Mononuclear cell (primary cell): Measurements from ENCODE around the gene METTL5. TPM values are rescaled to one million over a fixed set of nuclear protein-coding genes. Genes with fewer than 3 reads are reported as not detected.
"Not testable (repeated sequence)": the region's sequence is repeated elsewhere in the genome, so short reads cannot be mapped to it uniquely, and the experiment has no call there.

ENCODE experiments used
- H3K27me3 ChIP-seq: 2 replicates; pipeline ENCODE4 v1.6.0; 2011; ENCODE audit warnings: low read length, control low read depth; ENCODE audit not compliant: insufficient read depth
- H3K4me1 ChIP-seq: 2 replicates; pipeline ENCODE4 v1.5.1; 2011; ENCODE audit warnings: mild to moderate bottlenecking, low read length, control low read depth; ENCODE audit not compliant: insufficient read depth
- H3K4me3 ChIP-seq: 2 replicates; pipeline ENCODE4 v1.5.1; 2011; ENCODE audit warnings: mild to moderate bottlenecking, low read length, moderate library complexity
- H3K9me3 ChIP-seq: 2 replicates; pipeline ENCODE4 v1.5.1; 2011; ENCODE audit warnings: low read depth, mild to moderate bottlenecking, control low read depth, low read length
- total RNA-seq: library from RNA; depleted of rRNA; stranded (reverse); fragments of >200 nt; gene quantifications from one replicate; pipeline ENCODE4 v1.2.3, GENCODE V29; 2012

The METTL5 gene
- 30.1 TPM for total RNA-seq

DNA sequence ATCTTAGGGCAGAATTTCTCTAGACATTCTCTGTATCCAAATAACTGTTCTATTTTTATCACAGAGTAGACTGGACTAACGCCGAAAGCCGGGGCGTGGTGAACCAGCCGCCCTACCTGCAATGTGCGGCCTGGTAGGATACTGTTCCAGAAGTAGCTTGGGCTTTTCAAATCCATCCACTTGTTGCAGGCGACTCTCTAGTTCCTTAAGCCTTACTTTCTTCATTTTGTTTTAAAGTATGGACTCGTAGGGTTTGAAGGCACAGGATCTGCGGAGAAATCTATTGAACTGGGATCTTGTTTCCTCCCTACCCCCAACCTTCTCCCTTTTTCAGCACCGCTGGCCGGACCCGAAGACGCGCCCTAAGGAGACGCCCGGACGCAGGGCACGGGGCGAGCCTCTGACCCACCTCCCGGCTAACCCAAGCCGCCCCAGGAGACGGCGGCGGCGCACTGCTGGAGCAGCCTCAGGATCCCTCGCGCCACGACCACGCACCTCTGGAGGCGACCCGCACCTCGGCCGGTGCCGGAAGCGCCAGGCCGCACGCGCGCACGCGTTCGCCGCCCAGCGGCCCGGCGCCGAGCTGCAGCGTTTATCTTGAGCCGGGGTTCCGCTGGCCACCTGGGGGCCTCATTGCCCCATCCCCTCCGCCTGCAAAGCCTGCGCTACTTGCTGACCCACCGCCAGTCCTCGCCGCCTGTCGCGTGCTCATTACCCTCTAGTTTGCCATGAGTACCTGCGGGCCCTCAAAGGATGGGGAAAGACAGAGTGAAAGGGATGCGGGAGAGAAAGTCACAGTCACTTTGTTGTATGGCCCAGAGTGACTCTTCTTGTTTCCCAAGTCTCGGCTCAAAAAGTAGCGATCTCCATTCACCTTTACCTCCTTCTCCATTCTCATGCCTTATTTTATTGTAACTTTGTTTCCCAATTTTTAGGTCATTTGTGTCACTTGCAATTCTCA, at the start of gene METTL5:
METTL5 (minus strand) TSS at position 533 of the 961 bp plus-strand sequence; CDS start at position 225, 308 bp downstream.
- Histone ChIP-seq H3K4me1 (peaks cover 42% of the 10 kb centered on the region), H3K27me3 (no peaks in the 10 kb centered on the region), H3K4me3 (peak within 1 kb of the TSS; percentile 84), H3K9me3 (no peaks in the 10 kb centered on the region)

DNA sequence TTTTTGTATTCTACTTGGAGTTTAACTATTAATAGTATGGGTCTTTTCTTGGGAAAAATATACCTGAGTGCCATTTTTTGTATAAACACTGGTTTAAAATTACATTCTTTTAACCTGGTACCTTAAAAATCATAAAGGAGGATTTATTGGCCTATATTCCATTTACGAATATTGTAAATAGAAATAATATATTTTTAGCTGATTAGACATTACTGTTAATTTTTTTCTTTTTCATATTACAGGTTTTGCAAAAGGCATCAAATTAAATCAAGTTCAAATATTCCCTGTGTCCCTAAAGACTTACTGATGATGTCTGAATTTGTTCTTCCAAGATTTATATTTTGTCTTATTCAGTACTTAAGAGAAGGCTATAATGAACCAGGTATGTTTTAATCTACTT, 47.3 kb upstream of the METTL5 start:
- H3K4me1 ChIP-seq = no peaks in the 10 kb centered on the region
- no peak overlapping the region for H3K4me3 ChIP-seq
- no peaks in the 10 kb centered on the region for H3K27me3 ChIP-seq
- H3K9me3 ChIP-seq = no peaks in the 10 kb centered on the region

DNA sequence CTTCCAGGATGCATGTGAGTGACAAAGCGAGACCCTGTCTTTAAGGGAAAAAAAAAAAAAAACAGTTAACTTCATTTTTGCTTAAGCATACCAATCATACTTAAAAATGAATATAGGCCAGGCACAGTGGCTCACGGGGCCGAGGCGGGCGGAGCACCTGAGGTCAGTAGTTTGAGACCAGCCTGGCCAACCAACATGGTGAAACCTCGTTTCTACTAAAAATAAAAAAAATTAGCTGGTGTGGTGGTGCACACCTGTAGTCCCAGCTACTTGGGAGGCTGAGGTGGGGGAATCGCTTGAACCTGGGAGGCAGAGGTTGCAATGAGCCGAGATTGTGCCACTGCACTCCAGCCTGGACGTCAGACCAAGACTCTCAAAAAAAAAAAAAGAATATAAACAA, 46.7 kb upstream of the METTL5 start:
- H3K27me3 ChIP-seq, H3K9me3 ChIP-seq, H3K4me1 ChIP-seq, H3K4me3 ChIP-seq: not testable (repeated sequence)

DNA sequence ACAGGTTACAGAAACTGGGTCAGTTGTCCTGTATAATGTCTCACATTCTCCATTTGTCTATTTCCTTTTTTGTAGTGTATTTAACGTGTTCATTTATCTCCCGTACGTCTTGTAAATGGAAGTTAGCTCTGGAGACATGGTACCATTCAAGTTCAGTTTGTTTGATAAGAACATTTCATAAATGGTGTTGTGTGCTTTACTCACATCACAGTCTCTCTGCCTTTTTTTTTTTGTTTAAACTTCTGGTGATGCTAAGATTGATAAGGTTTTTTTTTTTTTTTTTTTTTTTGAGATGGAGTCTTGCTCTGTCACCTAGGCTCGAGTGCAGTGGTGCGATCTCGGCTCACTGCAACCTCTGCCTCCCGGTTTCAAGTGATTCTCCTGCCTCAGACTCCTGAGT, 44.2 kb upstream of the METTL5 start:
- H3K27me3 ChIP-seq = no peaks in the 10 kb centered on the region
- no peaks in the 10 kb centered on the region for H3K9me3 ChIP-seq
- H3K4me1 ChIP-seq = no peaks in the 10 kb centered on the region
- H3K4me3 ChIP-seq = no peak overlapping the region

DNA sequence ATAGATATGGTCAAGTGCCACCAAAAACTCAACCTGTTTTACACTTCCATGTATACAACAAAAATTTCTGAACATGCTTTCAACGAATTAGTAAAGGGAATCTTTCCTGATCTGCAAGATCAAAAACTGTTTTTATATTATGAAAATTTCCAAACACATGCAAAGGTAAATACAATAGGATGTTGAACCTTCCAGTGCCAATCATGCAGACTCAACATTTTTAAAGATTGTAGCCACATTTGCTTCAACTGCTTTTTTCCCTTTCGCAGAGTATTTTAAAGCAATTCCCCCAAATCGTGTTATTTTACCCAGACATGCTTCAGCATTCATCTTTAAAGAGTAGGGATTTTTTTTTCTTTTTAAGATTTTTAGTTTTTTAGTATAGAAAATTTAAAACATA, 42.9 kb upstream of the METTL5 start:
- Histone ChIP-seq H3K27me3 (no peaks in the 10 kb centered on the region), H3K9me3 (no peaks in the 10 kb centered on the region), H3K4me3 (no peak overlapping the region), H3K4me1 (no peaks in the 10 kb centered on the region)

DNA sequence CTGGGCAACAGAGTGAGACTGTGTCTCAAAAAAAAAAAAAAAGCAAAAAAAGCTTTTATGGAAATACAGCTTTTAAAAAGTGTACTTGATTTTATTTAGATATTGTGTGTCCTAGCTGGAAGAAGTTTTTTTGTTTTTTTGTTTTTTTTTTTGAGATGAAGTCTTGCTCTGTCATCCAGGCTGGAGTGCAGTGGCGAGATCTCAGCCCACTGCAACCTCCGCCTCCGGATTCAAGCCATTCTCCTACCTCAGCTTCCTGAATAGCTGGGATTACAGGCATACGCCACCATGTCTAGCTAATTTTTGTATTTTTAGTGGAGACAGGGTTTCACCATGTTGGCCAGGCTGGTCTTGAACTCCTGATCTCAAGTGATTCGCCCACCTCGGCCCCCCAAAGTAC, 41.5 kb upstream of the METTL5 start:
- not testable (repeated sequence) for H3K27me3 ChIP-seq

DNA sequence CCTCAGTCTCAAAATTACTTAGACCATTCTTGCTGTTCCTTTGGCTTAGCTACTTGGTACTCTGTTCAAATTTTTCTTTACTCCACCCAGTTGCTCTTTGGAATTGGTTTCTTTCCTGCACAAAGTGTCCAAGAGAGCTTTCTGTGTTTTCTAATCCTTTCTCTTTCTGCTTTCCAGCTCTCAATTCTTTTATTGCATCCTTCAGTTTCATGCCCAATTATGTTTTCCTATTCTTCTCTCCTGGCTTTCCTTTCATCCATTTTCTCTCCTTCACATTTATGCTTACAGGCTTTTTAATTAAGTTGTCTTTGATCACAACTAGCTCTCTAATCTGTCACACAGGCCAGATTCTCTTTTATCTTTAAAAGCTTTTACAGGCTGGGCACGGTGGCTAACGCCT, 40.8 kb upstream of the METTL5 start:
- Histone ChIP-seq H3K27me3 (no peaks in the 10 kb centered on the region), H3K4me3 (no peak overlapping the region), H3K4me1 (no peaks in the 10 kb centered on the region), H3K9me3 (no peaks in the 10 kb centered on the region)

More for the DNA sequence above, 41.5 kb upstream of the METTL5 start:
- not testable (repeated sequence) for H3K4me3 ChIP-seq, H3K9me3 ChIP-seq, H3K4me1 ChIP-seq

DNA sequence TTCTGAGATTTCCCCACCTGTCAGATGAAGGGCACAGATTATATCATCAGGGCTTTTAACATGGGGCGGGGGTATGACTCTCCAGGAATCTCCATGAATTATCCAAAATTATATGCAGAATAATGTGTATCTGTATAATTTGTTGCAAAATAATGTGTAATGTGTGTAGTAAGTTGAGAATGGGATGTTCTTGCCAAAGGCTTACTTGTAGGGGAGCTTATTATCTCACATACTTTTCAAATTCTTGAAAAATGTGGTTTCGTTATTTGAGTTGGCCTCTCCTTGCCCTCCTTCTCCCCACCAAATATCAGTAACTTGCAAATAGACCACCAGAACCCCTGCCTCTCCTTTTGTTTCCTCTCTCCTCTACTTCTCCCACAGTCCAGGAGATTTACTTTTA, 38.1 kb upstream of the METTL5 start:
- Histone ChIP-seq H3K4me1 (no peaks in the 10 kb centered on the region), H3K4me3 (no peak overlapping the region), H3K9me3 (no peaks in the 10 kb centered on the region), H3K27me3 (no peaks in the 10 kb centered on the region)

DNA sequence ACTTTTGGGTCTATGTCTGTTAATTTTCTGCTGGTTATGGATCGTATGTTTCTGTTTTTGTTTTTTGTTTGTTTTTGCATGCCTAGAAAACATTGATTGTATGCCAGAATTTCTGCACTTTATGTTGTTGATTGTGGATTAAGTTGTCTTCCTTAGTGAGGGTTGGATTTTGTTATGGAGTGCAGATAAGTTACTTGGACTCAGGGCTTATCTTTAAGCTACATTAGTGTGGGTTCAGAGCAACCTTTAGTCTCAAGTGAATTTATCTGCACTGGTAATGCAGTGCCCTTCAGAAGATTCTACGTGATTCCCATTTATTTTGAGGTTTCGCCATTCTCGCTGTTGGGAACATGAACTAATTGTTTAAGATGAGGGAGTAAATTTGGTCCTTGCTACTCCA, 35.4 kb upstream of the METTL5 start:
- Histone ChIP-seq H3K27me3 (no peaks in the 10 kb centered on the region), H3K4me1 (no peaks in the 10 kb centered on the region), H3K9me3 (no peaks in the 10 kb centered on the region), H3K4me3 (no peak overlapping the region)

DNA sequence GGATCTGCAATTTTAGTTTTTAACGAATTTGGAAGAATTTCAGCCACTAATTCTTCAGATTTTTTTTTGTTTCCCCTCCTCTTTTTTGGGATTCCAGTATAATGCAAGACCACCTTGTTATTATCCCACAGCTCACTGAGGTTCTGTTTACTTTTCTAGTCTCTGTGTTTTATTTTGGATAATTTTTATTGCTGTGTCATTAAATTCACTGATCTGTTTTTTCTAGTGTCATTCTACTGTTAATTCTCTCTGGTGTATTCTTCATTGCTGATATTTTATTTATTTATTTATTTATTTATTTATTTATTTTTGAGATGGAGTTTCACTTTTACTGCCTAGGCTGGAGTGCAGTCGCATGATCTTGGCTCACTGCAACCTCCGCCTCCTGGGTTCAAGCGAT, 34.7 kb upstream of the METTL5 start:
- no peak overlapping the region for H3K4me3 ChIP-seq
- H3K27me3 ChIP-seq = no peaks in the 10 kb centered on the region
- H3K4me1 ChIP-seq = no peaks in the 10 kb centered on the region
- no peaks in the 10 kb centered on the region for H3K9me3 ChIP-seq

DNA sequence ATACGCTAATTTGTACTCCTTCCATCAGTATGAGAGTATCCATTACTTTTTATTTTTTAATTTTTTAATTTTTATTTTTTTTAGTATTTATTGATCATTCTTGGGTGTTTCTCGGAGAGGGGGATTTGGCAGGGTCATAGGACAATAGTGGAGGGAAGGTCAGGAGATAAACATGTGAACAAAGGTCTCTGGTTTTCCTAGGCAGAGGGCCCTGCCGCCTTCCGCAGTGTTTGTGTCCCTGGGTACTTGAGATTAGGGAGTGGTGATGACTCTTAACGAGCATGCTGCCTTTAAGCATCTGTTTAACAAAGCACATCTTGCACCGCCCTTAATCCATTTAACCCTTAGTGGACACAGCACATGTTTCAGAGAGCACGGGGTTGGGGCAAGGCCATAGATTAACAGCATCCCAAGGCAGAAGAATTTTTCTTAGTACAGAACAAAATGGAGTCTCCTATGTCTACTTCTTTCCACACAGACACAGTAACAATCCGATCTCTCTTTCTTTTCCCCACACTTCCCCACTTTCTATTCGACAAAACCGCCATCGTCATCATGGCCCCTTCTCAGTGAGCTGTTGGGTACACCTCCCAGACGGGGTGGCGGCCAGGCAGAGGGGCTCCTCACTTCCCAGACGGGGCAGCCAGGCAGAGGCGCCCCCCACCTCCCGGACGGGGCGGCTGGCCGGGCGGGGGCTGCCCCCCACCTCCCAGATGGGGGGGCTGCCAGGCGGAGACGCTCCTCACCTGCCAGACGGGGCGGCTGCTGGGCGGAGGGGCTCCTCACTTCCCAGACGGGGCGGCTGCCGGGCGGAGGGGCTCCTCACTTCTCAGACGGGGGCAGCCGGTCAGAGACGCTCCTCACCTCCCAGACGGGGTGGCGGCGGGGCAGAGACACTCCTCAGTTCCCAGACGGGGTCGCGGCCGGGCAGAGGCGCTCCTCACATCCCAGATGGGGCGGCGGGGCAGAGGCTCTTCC, 30.9 kb upstream of the METTL5 start:
- not testable (repeated sequence) for H3K4me3 ChIP-seq, H3K9me3 ChIP-seq, H3K4me1 ChIP-seq, H3K27me3 ChIP-seq

DNA sequence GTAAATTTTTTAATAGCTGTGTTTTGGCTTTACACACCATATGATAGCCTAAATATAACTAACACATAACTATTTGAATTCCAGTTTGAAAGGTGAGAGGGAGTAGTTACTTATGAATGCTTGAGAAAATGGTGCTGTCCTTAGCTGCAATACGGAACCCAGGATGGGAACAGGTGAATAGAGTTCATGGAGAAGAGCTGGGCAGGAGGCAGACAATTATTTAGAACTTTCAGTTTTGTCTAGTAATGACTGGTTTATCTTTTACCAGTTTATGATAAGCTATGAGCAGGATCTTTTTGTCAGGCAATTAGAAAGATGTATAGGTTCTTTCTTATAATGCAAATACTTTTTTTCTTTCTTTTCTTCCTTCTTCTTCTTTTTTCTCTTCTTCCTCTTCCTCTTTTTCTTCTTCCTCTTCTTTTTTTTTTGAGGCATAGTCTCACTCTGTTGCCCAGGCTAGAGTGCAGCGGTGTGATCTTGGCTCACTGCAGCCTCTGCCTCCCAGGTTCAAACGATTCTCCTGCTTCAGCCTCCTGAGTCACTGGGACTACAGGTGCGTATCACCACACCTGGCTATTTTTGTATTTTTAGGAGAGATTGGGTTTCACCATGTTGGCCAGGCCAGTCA, 28.4 kb upstream of the METTL5 start:
- no peak overlapping the region for H3K4me3 ChIP-seq
- H3K4me1 ChIP-seq = peaks cover 9% of the 10 kb centered on the region
- H3K9me3 ChIP-seq = no peaks in the 10 kb centered on the region
- no peaks in the 10 kb centered on the region for H3K27me3 ChIP-seq

DNA sequence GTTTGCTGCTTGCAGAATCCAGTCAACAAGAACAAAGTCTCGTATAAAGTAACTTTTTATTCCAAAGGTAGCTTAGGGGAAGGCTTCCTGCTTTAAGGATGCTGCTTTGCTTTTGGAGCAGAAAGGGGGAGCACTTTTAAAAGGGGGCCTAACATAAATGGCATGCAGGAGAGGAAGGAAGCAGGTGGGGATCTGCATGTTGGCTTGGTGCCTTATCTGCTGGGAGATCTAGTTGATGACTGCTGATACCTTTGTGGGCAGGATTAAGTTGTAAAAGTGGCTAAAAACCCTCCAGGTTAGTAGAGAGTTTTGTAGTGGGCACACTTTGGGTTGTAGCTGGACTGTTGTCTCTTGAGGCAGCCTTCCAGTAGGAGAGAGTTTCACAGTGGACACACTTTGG, 25.0 kb upstream of the METTL5 start:
- no peaks in the 10 kb centered on the region for H3K27me3 ChIP-seq
- no peaks in the 10 kb centered on the region for H3K9me3 ChIP-seq
- H3K4me1 ChIP-seq = peaks cover 9% of the 10 kb centered on the region
- H3K4me3 ChIP-seq = no peak overlapping the region

DNA sequence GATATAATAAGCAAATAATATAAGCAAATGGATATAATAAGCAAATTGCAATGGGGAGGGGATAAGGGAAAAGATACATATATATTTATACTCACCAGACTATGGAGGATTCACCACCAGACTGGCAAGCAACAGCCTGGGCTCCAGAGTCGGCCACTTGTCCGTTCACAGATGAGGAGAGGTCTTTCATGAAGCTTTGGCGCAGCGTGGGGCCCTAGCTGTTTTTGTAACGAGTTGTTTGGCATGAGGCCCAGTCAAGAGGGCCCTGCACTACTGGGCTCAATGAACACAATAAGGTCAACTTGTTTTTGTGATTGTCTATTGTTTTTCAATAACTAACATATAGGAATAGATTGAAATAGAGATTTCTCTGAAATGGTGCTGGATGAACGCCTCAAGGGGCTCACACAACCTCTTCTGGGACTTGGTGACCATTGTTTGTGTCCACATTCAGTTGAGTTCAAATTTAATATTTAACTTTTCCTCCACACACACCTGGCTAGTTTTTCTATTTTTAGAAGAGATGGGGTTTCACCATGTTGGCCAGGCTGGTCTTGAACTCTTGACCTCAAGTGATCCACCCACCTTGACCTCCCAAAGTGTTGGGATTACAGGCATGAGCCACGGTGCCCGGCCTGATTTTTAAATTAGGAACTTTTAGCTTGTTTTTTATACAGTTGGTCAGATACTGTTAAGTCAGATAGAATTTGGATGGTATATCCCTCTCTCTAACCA, 24.4 kb upstream of the METTL5 start:
- not testable (repeated sequence) for H3K4me1 ChIP-seq, H3K9me3 ChIP-seq, H3K27me3 ChIP-seq, H3K4me3 ChIP-seq
